CD4-positive, alpha-beta T cell treated with Interleukin-4 for 4 hours (primary cell): ENCODE measurements around the gene APOB.

Experiments
- DNase-seq: peaks from one replicate; pipeline ENCODE4 v3.0.0-alpha.2; 2020

Gene APOB

DNA sequence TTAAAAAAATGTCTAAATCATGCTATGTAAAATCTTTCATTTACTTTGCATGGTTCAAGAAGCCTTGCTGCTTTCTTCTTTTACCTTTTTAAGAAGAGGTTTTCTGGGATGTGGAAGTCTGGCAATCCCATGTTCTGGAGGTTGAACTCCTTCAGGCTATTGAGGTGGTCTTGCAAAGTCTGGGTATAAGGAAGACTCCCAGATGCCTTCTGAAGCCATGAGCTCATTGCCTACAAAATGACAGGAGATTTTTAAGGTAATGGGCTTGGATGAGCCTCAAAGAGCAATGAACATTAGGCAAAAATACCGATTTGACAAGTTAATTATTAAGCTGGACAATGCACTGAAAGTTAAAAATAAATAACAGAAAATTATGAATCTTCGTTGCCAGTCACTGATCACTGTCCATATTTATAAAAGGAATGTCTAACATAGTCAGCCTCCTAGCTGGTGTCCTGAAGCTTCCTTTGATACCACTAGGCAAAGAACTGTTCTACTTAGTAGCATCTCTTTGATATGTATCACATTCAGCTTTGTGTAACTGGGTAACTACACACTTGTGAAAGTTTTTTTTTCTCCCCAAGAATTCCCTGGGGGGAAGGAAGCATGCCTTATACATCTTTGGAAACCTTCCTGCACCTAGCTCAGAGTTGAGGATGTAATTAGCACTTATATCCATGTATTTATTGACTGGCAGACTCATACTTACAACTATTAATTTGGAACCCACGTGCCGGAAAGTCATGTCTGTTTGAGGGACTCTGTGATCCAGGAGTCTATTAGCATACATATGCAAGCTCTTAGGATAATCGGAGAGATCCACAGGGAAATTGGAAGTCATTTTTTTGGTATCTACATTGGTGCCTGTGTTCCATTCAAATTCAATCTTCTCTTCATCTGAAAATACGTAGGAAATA is 29.3 kb downstream of the APOB start:
- DNase-seq = no peak

DNA sequence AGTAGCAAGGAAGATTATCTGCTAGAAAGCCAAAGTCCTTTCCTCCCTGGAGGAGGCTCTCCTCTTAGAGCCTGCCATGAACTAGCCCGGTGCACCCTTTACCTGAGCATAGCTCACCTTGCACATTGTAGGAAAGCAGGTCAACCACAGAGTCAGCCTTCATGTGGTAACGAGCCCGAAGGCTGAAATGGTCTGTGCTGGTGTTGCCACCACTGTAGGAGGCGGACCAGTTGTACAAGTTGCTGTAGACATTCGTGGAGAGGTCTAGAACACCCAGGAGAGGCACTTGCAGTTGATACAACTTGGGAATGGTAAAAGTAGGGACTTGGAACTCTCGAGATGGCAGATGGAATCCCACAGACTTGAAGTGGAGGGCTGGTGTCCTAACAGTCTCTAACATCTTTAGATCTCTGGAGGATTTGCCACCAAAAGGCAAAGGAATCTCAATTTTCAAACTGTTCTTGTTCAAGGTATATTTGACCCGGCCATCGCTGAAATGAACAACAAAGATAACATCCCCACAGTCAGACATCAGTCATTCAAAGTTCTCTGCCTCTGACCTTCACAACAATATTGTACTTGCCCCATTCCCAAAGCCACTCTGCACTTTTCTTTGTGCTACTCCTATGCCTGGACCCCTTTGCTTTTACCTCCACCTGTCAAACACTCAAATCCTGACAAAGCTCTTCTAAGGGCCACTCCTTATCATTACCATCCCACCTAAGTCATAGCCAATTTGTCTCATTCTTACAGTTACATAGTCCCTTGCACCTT is 30.6 kb downstream of the APOB start:
- DNase-seq = no peak

DNA sequence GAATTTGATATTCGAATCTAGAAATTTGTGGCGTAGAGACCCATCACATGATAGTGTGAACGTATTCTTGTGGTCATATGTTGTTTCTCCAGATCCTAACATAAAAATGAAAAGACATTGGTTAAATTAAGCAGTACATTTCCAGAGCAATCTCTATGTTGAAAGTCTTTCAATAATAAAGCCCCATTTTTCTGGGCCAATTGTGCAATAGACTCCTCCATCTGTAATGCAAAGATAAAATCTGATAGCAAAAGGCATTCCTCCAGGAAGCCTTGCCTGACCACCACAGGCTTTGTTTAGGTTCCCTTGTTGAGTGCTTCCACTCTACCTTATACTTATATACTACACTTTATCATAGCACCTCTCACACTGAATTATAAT is 31.3 kb downstream of the APOB start:
- no peak for DNase-seq

DNA sequence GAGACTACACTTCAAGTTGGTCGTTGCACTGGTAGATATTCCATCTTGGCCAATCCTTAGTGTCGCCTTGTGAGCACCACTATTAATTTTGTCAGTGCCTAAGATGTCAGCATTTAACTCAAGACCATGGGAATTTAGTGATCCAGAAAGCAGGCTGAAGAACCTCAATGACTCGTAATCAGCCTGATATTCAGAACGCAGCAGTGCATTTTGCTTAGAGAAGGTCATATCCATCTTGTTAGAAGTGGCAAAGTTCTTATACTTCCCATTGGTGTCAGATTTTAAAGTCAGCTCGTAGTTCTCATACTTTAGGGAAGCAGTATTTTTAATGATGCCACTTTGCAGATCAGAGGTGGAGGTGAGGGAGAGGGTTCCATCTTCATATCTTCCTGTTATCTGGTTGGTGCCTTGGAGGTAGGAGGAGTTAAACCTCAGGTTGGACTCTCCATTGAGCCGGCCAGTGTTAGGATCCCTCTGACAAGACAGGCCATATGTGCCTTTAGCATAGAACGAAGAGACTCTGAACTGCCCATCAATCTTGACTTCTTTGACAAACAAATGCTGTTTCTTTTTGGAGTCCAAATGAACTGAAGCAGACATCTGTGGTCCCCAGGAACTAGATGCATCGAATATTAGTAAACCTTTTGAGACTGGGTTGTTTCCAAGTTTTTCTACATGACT is 31.9 kb downstream of the APOB start:
- DNase-seq = no peak

DNA sequence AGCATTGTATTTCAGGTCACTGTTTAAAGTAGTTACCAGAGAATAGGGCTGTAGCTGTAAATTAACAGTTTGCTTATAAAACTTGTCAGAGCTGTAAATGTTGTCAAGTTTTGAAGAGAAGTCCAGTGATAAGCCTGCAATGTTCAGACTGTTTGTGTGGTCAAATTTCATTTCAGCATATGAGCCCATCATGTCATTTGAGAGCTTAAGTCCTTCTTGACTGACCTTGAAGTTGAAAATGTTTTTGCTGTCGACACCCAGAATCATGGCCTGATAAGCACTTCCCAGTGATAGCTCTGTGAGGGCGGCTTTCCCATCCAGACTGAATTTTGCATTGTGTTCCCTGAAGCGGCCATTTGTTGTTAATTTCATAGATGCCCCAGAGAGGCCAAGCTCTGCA is 32.4 kb downstream of the APOB start:
- DNase-seq = no peak

DNA sequence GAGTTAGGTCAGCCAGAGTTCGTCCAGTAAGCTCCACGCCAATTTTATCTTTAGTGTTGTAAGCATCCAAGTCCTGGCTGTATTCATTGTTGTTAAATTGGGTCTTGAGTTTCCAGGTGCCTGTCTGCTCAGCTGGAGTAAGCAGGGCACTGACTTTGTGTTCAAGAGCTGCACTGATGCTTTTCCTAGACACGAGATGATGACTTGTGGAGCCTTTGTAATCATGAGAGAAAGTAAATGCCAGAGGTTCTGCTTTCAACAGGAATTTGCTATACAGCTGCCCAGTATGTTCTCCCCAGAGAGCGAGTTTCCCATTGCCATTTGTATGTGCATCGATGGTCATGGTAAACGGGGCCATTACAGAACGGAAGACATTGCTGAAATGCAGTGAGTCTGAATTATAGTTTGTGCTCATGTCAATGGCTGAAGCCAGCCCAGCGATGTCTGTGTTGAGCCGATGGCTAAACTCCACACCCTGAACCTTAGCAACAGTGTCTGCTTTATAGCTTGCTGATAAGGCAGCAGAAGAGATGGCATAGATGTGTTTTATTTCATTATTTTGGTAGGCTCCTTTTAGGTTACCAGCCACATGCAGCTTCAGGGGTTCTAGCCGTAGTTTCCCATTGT is 32.9 kb downstream of the APOB start:
- no peak for DNase-seq

DNA sequence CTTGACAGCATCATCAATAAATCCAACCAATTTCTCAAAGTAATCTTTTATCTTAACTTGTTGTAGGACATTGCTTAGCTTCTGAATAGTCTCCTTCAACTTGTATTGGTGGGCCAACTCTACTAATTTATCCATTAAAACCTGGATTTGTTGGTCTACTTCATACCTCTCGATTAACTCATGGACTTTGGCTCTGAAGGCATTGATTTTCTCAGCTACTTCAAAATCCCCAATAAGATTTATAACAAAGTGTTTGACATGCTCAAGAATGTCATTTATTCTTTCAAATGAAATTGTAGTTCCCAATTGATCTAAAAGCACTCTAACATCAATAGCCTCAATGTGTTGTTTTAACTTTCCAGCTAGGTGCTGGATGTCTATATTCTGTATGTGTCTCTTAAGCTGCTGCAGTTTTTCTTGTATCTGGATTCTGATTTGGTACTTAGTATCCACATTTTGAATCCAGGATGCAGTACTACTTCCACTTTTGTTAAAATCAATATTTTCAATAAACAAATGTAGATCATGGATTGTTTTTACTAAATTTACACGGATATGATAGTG is 34.1 kb downstream of the APOB start:
- DNase-seq = no peak

DNA sequence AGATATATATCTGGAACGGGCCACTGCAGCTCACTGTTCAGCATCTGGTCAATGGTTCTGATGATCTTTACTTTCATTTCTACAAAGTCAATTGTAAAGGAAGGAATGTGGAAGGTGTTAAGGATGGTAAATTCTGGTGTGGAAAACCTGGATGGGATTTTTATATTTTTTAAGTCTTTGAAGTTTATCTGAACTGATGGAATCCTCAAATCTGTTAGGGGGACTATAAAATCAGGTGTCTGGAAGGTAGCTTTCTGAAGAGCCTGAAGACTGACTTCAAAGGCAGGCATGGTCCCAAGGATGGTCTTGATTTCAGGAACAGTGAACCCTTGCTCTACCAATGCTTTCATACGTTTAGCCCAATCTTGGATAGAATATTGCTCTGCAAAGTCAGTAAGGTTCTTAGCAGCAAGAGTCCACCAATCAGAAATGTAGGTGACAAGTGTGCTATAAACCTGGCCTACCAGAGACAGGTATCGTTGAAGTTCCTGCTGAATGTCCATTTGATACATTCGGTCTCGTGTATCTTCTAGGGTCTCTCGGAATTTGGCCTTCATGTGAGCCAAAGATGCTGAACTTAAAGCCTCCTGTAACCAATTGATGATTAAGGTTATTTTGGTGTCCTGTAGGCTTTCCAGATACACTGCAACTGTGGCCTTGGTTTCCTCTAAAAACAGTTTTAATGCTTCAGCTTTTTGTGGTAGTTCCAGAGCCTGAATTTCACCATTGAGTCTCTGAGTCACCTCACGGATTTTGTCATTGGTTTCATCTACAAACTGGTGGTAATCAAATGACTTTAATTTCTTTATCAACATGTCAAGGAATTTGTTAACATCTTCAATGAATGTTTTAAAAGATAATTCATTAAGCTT is 34.8 kb downstream of the APOB start:
- DNase-seq = no peak

DNA sequence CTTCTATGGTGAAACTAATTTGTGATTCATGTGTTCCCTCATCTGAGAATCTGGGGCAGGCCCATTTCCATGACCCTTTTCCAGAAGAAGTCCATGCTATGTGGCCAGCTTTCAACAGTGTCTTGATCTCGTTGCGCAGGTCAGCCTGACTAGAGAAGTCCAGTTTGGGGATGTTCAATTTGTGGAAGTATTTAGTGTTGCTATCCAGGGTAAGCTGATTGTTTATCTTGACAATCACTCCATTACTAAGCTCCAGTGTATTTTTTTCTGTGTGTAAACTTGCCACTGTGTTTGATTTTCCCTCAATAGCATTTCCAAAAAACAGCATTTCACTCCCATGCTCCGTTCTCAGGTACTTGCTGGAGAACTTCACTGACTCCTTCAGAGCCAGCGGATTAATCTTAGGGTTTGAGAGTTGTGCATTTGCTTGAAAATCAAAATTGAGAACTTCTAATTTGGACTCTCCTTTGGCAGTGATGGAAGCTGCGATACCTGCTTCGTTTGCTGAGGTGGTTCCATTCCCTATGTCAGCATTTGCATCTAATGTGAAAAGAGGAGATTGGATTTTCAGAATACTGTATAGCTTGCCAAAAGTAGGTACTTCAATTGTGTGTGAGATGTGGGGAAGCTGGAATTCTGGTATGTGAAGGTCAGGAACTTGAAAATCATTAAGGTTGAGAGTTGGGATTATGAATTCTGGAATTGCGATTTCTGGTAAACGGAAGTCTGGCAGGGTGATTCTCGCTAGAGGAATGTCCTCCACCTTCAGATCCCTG is 35.7 kb downstream of the APOB start:
- no peak for DNase-seq

DNA sequence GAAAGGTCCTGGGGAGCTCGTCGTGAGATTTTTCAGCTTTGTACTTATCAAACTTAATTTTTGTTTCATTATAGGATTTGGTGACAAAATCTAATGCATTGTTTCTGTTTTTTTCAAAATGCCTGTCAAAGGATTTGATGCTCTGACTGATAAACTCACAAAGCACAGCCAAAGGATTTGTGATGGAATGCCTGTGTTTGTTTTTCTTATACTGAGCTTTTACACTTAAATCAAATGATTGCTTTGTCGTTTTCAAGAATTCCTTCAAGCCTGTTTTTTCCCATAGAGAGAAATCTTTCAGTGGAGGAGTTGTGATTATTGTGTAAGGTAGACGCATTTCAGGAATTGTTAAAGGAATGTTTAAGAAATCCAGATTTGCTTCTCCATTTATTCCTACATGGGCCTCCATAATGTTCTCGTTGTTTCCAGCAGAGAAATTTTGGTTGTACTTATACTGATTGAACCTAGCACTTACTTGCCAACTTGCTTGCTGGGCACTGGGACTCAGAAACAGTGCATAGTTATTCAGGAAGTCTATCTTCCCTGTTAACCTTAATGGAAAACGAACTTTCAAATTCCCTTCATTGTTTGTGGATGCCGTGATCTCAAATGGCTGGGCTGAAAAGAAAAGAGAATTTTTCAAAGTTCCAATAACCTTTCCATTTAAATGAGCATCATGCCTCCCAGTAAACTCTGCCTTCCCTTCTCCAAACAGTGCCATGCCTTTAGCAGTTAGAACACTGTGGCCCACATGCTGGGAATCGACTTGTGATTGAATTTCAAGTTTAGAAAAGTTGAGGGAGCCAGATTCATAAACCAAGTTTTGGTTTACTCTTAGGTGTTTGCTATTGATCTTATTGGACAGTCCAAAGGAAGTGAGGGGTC is 36.5 kb downstream of the APOB start:
- no peak for DNase-seq

DNA sequence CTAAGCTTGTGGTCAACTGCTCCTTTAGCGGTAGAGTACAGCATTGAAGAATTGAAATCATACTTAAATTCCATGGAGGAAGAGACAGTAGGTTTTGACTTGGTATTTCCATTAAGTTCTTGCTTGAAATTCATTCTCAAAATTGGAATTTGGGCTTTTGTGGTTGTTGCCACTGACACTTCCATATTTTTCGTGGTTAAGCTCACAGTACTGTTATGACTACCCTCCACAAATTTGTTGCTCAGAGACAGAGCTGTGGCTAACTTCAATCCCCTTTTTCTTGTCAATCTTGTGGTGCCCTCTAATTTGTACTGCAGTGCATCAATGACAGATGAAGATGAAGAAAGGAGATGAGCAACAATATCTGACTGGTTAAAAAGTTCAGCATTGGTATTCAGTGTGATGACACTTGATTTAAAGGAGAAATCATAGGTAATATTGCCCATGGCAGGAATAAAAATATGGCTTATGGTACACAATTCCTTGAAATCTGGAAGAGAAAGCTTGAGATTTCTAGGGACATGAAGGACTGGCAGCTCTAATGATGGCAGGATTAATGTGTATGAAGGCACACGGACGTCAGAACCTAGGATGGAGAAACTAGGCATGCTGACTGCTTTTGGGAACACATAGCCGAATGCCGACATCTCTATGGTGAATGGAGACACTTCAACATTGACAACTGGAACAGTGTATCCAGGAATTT is 37.3 kb downstream of the APOB start:
- DNase-seq = no peak

DNA sequence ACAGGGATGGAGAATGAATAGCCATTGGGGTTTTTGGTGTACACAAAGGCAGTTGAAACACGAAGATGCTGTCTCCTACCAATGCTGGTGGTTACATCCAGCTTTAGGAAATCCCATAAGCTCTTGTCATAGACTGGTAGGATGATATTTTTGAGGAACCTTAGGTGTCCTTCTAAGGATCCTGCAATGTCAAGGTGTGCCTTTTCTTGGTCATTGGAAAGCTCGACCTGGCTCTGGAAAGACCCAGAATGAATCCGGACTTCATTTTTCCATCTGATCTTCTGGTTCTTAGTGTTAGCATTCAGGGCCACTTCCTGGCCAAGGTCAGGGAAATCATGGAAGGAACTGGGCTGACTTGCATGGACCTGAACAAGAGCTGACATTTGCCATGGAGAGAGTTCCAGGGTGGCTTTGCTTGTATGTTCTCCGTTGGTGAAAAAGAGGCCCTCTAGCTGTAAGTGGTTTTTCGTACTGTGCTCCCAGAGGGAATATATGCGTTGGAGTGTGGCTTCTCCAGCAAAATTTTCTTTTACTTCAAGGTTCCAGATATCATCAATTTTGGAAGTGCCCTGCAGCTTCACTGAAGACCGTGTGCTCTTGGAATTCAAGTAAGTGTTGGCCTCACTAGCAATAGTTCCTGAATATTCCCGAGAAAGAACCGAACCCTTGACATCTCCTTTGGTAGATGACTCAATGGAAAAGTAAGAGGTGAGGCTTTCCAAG is 38.0 kb downstream of the APOB start:
- no peak for DNase-seq

DNA sequence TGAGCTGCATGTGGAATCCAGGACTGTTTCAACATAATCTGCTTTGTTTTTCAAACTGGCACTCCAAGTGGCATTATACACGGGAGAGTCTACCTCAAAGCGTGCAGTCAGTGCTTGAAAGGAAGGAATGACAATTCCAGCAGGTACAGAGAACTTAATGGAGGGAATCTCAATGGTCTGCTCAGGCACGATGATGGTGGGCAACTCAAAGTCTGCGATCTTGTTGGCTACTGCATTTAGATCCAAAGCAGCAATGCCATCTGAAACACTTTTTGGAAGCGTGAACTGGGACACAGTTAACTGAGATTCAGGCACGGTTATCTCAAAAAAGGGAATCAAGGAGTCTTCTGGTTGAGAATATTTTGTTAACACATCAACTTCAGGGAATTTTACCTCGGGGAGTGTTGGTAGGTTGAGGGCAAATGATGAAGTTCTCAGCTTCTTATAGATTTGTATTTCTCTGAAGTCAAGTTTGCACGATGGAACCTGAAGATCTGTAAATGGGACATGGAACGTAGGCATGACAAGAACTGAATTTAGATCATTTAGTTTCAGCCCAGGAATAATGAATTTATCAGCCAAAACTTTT is 38.7 kb downstream of the APOB start:
- no peak for DNase-seq

DNA sequence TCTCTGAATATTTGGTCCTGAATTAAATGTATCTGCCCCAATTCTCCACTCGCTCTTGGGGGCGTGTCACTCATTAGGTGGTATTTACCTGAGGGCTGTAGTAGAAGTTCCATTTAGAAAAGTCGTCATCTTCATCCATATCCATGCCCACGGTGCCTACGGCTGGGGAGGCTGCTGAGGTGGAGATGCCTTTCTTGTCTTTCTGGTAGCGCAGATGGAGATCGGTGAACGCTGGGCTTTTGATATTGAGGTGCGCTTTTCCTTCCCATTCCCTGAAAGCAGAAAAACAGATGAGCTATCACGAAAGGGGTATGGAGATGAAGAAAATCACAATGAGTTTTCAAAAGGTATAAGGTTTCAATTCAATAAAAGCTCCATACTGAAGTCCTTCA is 39.7 kb downstream of the APOB start:
- no peak for DNase-seq

DNA sequence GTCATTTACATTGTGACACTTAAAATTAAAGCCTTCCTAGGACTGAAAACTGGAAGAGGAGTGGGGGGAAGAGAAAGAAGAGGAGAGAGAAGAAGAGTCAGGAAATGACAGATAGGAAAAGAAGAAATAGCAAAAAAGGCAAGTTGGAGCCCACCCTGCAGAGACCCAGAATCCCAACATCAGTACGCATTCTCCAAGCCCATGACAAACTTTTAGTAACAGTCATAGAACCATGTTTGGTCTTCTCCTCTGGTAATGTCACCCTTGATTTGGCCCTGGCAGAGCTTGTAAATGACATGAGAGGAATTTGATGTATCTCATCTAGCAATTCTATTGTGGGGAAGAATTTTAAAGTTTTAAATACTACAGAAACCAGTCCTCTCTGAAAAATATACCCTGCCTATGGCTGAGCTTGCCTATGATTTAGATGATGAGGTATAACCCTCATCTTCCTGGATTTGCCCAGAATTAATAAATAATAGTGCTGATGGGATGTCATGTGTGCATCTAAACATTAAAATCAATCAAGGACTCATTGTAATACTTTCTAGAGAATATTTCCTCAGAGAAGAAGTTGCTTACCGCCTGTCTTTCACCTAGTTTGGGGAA is 40.2 kb downstream of the APOB start:
- DNase-seq = no peak

DNA sequence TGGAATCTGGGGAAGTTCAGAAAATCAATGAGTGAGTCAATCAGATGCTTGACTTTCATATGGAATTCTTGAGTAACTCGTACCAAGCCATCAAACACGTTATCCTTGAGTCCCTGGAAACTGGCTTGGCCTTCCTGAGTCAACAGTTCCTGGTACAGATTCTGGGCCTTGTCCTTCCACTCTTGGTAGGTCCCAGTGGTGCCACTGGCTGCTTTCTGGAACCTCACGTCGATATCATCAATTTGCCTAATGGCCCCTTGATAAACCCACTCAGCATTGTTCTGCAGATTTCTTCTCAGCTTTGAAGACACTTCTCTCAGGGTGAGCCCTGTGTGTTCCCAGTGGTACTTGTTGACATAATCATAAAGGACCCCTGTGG is 41.1 kb downstream of the APOB start:
- DNase-seq = no peak

DNA sequence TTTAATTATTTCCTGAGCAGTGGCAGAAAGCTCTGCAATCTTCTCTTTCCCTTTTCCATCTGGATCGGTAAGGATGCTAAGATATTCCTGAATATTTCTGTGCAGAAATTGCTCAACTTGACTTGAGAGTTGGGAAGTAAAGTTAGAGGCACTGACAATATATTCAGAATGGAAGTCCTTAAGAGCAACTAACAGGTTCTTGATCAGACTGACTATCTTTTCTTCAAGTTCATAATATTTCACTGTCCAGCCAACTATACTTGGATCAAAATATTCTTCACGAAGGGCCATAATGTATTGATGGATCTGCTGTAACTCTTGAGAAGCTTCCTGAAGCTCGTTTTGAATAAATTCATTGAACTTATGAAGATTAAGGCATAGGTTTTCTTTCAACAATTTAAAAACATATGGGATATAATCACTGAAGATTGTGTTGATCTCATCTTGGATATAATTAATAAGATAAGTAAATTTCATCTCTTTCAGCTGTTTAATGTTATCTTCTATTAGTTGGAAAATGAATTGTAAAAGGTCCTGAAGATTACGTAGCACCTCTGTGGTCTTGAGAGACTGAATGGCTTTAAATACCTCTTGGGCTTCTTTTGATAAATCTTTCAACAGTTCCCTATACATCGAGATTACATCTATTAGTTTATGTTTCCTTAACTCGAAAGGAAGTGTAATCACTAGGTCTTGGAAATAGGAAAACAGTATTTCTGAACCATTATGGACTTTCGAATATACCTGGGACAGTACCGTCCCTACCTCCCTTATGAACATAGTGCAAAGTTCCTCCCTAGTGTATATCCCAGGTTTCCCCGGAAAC is 41.7 kb downstream of the APOB start:
- no peak for DNase-seq
